Fibroblast of gingiva (primary cell): ENCODE measurements around the gene CTDNEP1.
A peak's percentile ranks its signal among the peaks of the same experiment; 100 is the strongest.

Experiments used
- DNase-seq: peaks from one replicate; pipeline ENCODE4 v3.0.0-alpha.2; 2011; ENCODE audit warnings: low read depth

The CTDNEP1 gene

GRCh38 chr17:7226721-7227710 lies 24.5 kb downstream of the CTDNEP1 start:
- DNase-seq: no peak

GRCh38 chr17:7225711-7226331 lies 25.7 kb downstream of the CTDNEP1 start:
- no peak for DNase-seq

- no peak for DNase-seq
Measured at GRCh38 chr17:7224661-7225111, 26.8 kb downstream of the CTDNEP1 start.

- DNase-seq: peak; percentile 37
Measured at GRCh38 chr17:7224110-7224509, 27.4 kb downstream of the CTDNEP1 start.

- DNase-seq: no peak
Measured at GRCh38 chr17:7223375-7223774, 28.2 kb downstream of the CTDNEP1 start.

GRCh38 chr17:7222972-7223292 lies 28.6 kb downstream of the CTDNEP1 start:
- no peak for DNase-seq

- no peak for DNase-seq
Measured at GRCh38 chr17:7222093-7222971, 29.2 kb downstream of the CTDNEP1 start.

GRCh38 chr17:7221278-7222092 lies 30.0 kb downstream of the CTDNEP1 start:
- no peak for DNase-seq

- peak; percentile 61 for DNase-seq
Measured at GRCh38 chr17:7220593-7221277, 30.8 kb downstream of the CTDNEP1 start.

GRCh38 chr17:7219812-7220592 lies 31.5 kb downstream of the CTDNEP1 start, which contains the start of the genes ACADVL and DLG4:
ACADVL (plus strand) TSS chr17:7219938; CDS start chr17:7219985, 47 bp downstream.
DLG4 (minus strand) TSS chr17:7219836.
- peak; percentile 86 for DNase-seq

GRCh38 chr17:7219229-7219811 lies 32.2 kb downstream of the CTDNEP1 start:
- DNase-seq: no peak

- DNase-seq: no peak
Measured at GRCh38 chr17:7218758-7219157, 32.8 kb downstream of the CTDNEP1 start.

GRCh38 chr17:7218166-7218565 lies 33.4 kb downstream of the CTDNEP1 start:
- no peak for DNase-seq

GRCh38 chr17:7217113-7217987 lies 34.2 kb downstream of the CTDNEP1 start:
- peak; percentile 76 for DNase-seq

- DNase-seq: no peak
Measured at GRCh38 chr17:7216242-7217112, 35.1 kb downstream of the CTDNEP1 start.

GRCh38 chr17:7215652-7216180 lies 35.8 kb downstream of the CTDNEP1 start:
- DNase-seq: no peak

GRCh38 chr17:7215136-7215638 lies 36.3 kb downstream of the CTDNEP1 start:
- no peak for DNase-seq
